Caco-2 (cell line): ENCODE data around the gene ATP8A2. TPM values are rescaled to one million over a fixed set of nuclear protein-coding genes. Genes with fewer than 3 reads are reported as not detected.

Experiments
- BruUV-seq: library from RNA; stranded (reverse); fragments of 400-500 nt; replicated peaks from 2 replicates; lab custom pipeline; 2021; lab: Mats Ljungman, UMichigan
- CTCF ChIA-PET: fragments of 300-600 bp; sonication (Branson Sonifier 250); formaldehyde crosslinking; loops from one replicate; lab custom pipeline; 2022; ENCODE audit warnings: antibody characterized with exemption; lab: Charles Lee
- POLR2A ChIA-PET: fragments of 300-600 bp; sonication (Branson Sonifier 250); formaldehyde crosslinking; loops from one replicate; lab custom pipeline; 2022; ENCODE audit warnings: antibody characterized with exemption; lab: Charles Lee
- DNase-seq, 2 experiments: peaks; one replicate each; pipeline versions ENCODE4 v3.0.0 to v3.0.0-alpha.2; 2020 to 2022
- H3K27me3 ChIP-seq: replicated peaks from 2 replicates; pipeline ENCODE4 v1.6.0; 2011; ENCODE audit warnings: low read length; ENCODE audit not compliant: control insufficient read depth, insufficient read depth
- H3K36me3 ChIP-seq: 2 replicates; pipeline ENCODE4 v1.5.1; 2011; ENCODE audit warnings: low read length; ENCODE audit not compliant: control insufficient read depth, insufficient read depth
- H3K4me1 ChIP-seq: fragments of 250-450 bp; sonication (Bioruptor Pico); 2 replicates; pipeline ENCODE4 v1.5.1; 2020; ENCODE audit warnings: mild to moderate bottlenecking
- H3K4me3 ChIP-seq: 2 replicates; pipeline ENCODE4 v1.5.1; 2011; ENCODE audit warnings: low read depth, mild to moderate bottlenecking, control low read depth, low read length
- H3K9me3 ChIP-seq: fragments of 250-450 bp; sonication (Bioruptor Pico); 2 replicates; pipeline ENCODE4 v1.5.1; 2020; ENCODE audit warnings: mild to moderate bottlenecking, moderate library complexity
- H3K27ac Mint-ChIP-seq: one replicate; pipeline ENCODE4 v1.8.0; 2022; ENCODE audit warnings: mixed read lengths; ENCODE audit not compliant: unreplicated experiment
- H3K27me3 Mint-ChIP-seq: one replicate; pipeline ENCODE4 v1.8.0; 2022; ENCODE audit warnings: mixed read lengths; ENCODE audit not compliant: insufficient read depth, unreplicated experiment
- H3K36me3 Mint-ChIP-seq: one replicate; pipeline ENCODE4 v1.8.0; 2022; ENCODE audit warnings: mild to moderate bottlenecking, mixed read lengths; ENCODE audit not compliant: insufficient read depth, unreplicated experiment
- H3K4me1 Mint-ChIP-seq: one replicate; pipeline ENCODE4 v1.8.0; 2022; ENCODE audit warnings: low read depth, mixed read lengths; ENCODE audit not compliant: unreplicated experiment
- H3K4me3 Mint-ChIP-seq: one replicate; pipeline ENCODE4 v1.8.0; 2022; ENCODE audit warnings: mild to moderate bottlenecking, moderate library complexity, mixed read lengths; ENCODE audit not compliant: unreplicated experiment
- H3K9me3 Mint-ChIP-seq: one replicate; pipeline ENCODE4 v1.8.0; 2022; ENCODE audit warnings: mixed read lengths; ENCODE audit not compliant: unreplicated experiment
- CTCF ChIP-seq, 2 experiments: fragments of 200-600 bp in 1 of 2; IDR thresholded peaks; 1 replicate in 1 of 2; 2 replicates in 1 of 2; pipeline versions ENCODE4 v1.5.1 to v1.8.0; 2011 to 2022; ENCODE audit warnings: antibody characterized with exemption in 1 of 2, control low read depth in 1 of 2, inconsistent platforms in 1 of 2, low read depth in 1 of 2, low read length in 1 of 2, mild to moderate bottlenecking in 1 of 2, moderate library complexity in 1 of 2; ENCODE audit not compliant: insufficient read depth in 1 of 2, severe bottlenecking in 1 of 2, unreplicated experiment in 1 of 2
- intact Hi-C: fragments of 100-400 bp; cut with micrococcal nuclease; formaldehyde crosslinking; loops from one replicate; pipeline ENCODE4 v1.10.0; 2022; ENCODE audit not compliant: unreplicated experiment
- total RNA-seq: library from RNA; stranded (reverse); gene quantifications from 2 replicates; pipeline ENCODE4 v1.2.3, GENCODE V29; 2022

Gene ATP8A2
- total RNA-seq, 1 experiment from 2014 or later: 0.05 TPM

- POLR2A ChIA-PET: no interaction called here
- TF ChIP-seq CTCF (IDR thresholded peaks at IDR 0.05; ENCODE audit: insufficient read depth in 1 of 2, low read depth in 1 of 2, low read length in 1 of 2, severe bottlenecking in 1 of 2, unreplicated experiment in 1 of 2): no peak
- no peak for DNase-seq
- H3K4me1 ChIP-seq: peaks cover 10% of the 10 kb centered on the region; the same call in 1 of the 2 replicates
- H3K27me3 ChIP-seq: no peaks in the 10 kb centered on the region
- CTCF ChIA-PET: no interaction called here
- Mint-ChIP-seq H3K27ac (no peak overlapping the region), H3K36me3 (no peaks in the 10 kb centered on the region), H3K9me3 (no peaks in the 10 kb centered on the region), H3K4me3 (no peak overlapping the region), H3K27me3 (peaks cover 6% of the 10 kb centered on the region), H3K4me1 (peaks cover 7% of the 10 kb centered on the region)
- BruUV-seq: no TSS peak
- H3K9me3 ChIP-seq: no peaks in the 10 kb centered on the region
- H3K4me3 ChIP-seq: no peak overlapping the region
- intact Hi-C loops: no loop called here
- no peaks in the 10 kb centered on the region for H3K36me3 ChIP-seq
These were observed 336.0 kb downstream of the ATP8A2 start for GRCh38 chr13:25707726-25708125.

- TF ChIP-seq CTCF (IDR thresholded peaks at IDR 0.05; ENCODE audit: insufficient read depth in 1 of 2, low read depth in 1 of 2, low read length in 1 of 2, severe bottlenecking in 1 of 2, unreplicated experiment in 1 of 2): no peak
These were observed 336.5 kb downstream of the ATP8A2 start for GRCh38 chr13:25708268-25708667.

GRCh38 chr13:25709088-25709487, 337.3 kb downstream of the ATP8A2 start:
- POLR2A ChIA-PET: no interaction called here
- no TSS peak for BruUV-seq
- Mint-ChIP-seq H3K4me1 (peaks cover 7% of the 10 kb centered on the region), H3K27me3 (peaks cover 14% of the 10 kb centered on the region), H3K9me3 (no peaks in the 10 kb centered on the region), H3K27ac (no peak overlapping the region), H3K36me3 (no peaks in the 10 kb centered on the region), H3K4me3 (no peak overlapping the region)
- Histone ChIP-seq H3K27me3 (no peaks in the 10 kb centered on the region), H3K9me3 (no peaks in the 10 kb centered on the region), H3K4me3 (no peak overlapping the region), H3K4me1 (peaks cover 10% of the 10 kb centered on the region; the same call in 1 of the 2 replicates), H3K36me3 (no peaks in the 10 kb centered on the region)
- DNase-seq: peak in 1 of 2 experiments; percentile 6
- intact Hi-C loops: no loop called here
- TF ChIP-seq CTCF (IDR thresholded peaks at IDR 0.05; ENCODE audit: insufficient read depth in 1 of 2, low read depth in 1 of 2, low read length in 1 of 2, severe bottlenecking in 1 of 2, unreplicated experiment in 1 of 2): no peak
- CTCF ChIA-PET: interaction anchor here (0.8 kb wide), 1 partner anchor 135 kb away, joined by 3 read pairs; no protein-coding TSS in a partner anchor

More at GRCh38 chr13:25708268-25708667, 336.5 kb downstream of the ATP8A2 start:
- no peaks in the 10 kb centered on the region for H3K27me3 ChIP-seq
- intact Hi-C loops: no loop called here
- H3K36me3 Mint-ChIP-seq: no peaks in the 10 kb centered on the region
- H3K9me3 Mint-ChIP-seq: no peaks in the 10 kb centered on the region
- DNase-seq: no peak
- H3K36me3 ChIP-seq: no peaks in the 10 kb centered on the region
- H3K27me3 Mint-ChIP-seq: peaks cover 11% of the 10 kb centered on the region
- no peak overlapping the region for H3K27ac Mint-ChIP-seq
- ChIA-PET POLR2A (no interaction called here), CTCF (no interaction called here)
- no peak overlapping the region for H3K4me3 Mint-ChIP-seq
- peaks cover 10% of the 10 kb centered on the region; the same call in 1 of the 2 replicates for H3K4me1 ChIP-seq
- H3K4me3 ChIP-seq: no peak overlapping the region
- peaks cover 7% of the 10 kb centered on the region for H3K4me1 Mint-ChIP-seq
- no peaks in the 10 kb centered on the region for H3K9me3 ChIP-seq
- no TSS peak for BruUV-seq
